ENCODE measurements around the gene PGA5.

DNA sequence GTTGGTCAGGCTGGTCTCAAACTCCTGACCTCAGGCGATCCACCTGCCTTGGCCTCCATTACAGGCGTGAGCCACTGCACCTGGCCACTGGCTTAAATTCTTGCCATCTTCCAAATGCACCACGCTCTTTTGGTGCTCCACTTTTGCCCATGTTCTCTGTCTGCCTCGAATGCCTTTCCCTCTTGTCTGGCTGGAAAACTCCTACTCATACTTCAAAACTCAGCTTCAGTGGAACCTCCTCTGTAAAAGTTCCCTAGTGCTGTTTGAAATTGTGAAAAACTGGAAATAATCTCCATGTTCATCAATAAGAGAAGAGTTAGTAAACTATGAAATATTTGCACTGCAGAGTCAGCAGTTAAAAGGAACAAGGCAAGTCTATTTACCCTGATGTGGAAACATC lies 42.6 kb downstream of the PGA5 start:
- TF ChIP-seq EP300 (IDR thresholded peaks at IDR 0.05) = no peak
- TF ChIP-seq, protein P1, sequence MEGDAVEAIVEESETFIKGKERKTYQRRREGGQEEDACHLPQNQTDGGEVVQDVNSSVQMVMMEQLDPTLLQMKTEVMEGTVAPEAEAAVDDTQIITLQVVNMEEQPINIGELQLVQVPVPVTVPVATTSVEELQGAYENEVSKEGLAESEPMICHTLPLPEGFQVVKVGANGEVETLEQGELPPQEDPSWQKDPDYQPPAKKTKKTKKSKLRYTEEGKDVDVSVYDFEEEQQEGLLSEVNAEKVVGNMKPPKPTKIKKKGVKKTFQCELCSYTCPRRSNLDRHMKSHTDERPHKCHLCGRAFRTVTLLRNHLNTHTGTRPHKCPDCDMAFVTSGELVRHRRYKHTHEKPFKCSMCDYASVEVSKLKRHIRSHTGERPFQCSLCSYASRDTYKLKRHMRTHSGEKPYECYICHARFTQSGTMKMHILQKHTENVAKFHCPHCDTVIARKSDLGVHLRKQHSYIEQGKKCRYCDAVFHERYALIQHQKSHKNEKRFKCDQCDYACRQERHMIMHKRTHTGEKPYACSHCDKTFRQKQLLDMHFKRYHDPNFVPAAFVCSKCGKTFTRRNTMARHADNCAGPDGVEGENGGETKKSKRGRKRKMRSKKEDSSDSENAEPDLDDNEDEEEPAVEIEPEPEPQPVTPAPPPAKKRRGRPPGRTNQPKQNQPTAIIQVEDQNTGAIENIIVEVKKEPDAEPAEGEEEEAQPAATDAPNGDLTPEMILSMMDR (IDR thresholded peaks at IDR 0.05) = no peak
- TF ChIP-seq POLR2AphosphoS5 (IDR thresholded peaks at IDR 0.05) = no peak
- TF ChIP-seq POLR2A (IDR thresholded peaks at IDR 0.05) = no peak
